PC-9 (cell line): ENCODE results near the gene CMAS.

Experiments
- CTCF ChIP-seq: fragments of 200-600 bp; sonication (generic); conservative IDR thresholded peaks from 2 replicates; pipeline ENCODE4 v1.6.1; 2017; ENCODE audit warnings: mixed run types, antibody characterized with exemption, mild to moderate bottlenecking, moderate library complexity
- EZH2 ChIP-seq: fragments of 200-600 bp; sonication (generic); IDR thresholded peaks from 2 replicates; pipeline ENCODE4 v1.8.0; 2017; ENCODE audit warnings: antibody characterized with exemption, low read depth

GRCh38 chr12:21998782-21999181 is 47.2 kb upstream of the CMAS start:
- TF ChIP-seq EZH2 (no peak), CTCF (no peak)
